ENCODE results near the gene TLL2. TPM values are rescaled to one million over a fixed set of nuclear protein-coding genes. Genes with fewer than 3 reads are reported as not detected.

Gene TLL2
- total and polyA plus RNA-seq, 10 donors: 0.23 to 0.75 (median 0.34) TPM

GRCh38 chr10:96374004-96374403 lies 139.7 kb downstream of the TLL2 start:
- 87 to 94% (median 93%) methylated on average over 5 of the region's 5 CpGs for WGBS, 5 donors
- intact Hi-C loops (cut with DNase I; ENCODE audit: low total_unique reads): no loop called here
- DNase-seq: no peak

GRCh38 chr10:96371356-96371755 lies 142.4 kb downstream of the TLL2 start:
- intact Hi-C loops (cut with DNase I; ENCODE audit: low total_unique reads): no loop called here
- no peak for DNase-seq
- 85 to 93% (median 90%) methylated on average over 11 of the region's 11 CpGs for WGBS, 5 donors

More at GRCh38 chr10:96374004-96374403, 139.7 kb downstream of the TLL2 start:
- H3K4me3 ChIP-seq: no peak overlapping the region
- no peak overlapping the region for H3K27ac ChIP-seq
- peaks cover 0 to 20% (median 12%) of the 10 kb centered on the region in 6 donors for H3K4me1 ChIP-seq
- H3K27me3 ChIP-seq (replicated peaks in 1 of 7): peaks cover 0 to 13% (median 0%) of the 10 kb centered on the region in 7 donors
- TF ChIP-seq POLR2A (IDR thresholded peaks at IDR 0.05) (no peak), CTCF (IDR thresholded peaks at IDR 0.05 in 8 of 11, conservative IDR thresholded peaks at IDR 0.05 in 3 of 11) (no peak), POLR2AphosphoS5 (IDR thresholded peaks at IDR 0.05) (no peak)
- H3K9me3 ChIP-seq: no peaks in the 10 kb centered on the region
- H3K36me3 ChIP-seq: no peaks in the 10 kb centered on the region

DNA sequence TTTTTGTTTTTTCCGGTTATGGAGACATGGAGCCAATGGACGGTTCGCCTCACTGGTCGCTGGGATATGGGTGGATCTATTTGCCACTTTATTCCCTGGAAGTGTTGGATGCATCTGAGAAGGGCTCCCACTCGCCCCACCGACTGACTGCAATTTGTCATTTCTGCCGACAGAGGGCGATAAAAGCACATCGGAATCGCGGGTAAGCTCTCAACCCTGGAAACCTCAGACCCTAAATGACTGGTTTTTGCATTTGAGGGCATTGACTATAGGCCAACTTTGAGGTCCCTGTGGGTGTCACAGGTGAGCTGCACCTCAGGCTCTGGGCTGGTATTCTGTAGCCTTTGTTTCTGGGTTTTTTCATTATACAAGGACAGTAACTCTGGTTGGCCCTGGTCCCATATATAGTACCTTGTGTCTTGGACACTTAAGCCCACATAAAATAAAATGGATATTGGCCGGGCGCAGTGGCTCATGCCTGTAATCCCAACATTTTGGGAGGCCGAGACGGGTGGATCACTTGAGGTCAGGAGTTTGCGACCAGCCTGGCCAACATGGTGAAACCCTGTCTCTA lies 143.1 kb downstream of the TLL2 start:
- no peaks in the 10 kb centered on the region for H3K36me3 ChIP-seq
- DNase-seq: no peak
- TF ChIP-seq CTCF (IDR thresholded peaks at IDR 0.05 in 8 of 11, conservative IDR thresholded peaks at IDR 0.05 in 3 of 11): peak; percentile 41 to 91 (median 83)
- no peak for TF ChIP-seq POLR2AphosphoS5 (IDR thresholded peaks at IDR 0.05)
- no peak overlapping the region for H3K4me3 ChIP-seq
- WGBS, 5 donors: 34 to 40% (median 36%) methylated on average over 12 to 16 of the region's 16 CpGs
- peaks cover 0 to 19% (median 12%) of the 10 kb centered on the region in 6 donors for H3K4me1 ChIP-seq
- intact Hi-C loops (cut with DNase I; ENCODE audit: low total_unique reads): no loop called here
- H3K9me3 ChIP-seq: no peaks in the 10 kb centered on the region
- H3K27me3 ChIP-seq (replicated peaks in 1 of 7): peaks cover 0 to 13% (median 0%) of the 10 kb centered on the region in 7 donors
- H3K27ac ChIP-seq: no peak overlapping the region

More at GRCh38 chr10:96371356-96371755, 142.4 kb downstream of the TLL2 start:
- Histone ChIP-seq H3K27ac (no peak overlapping the region), H3K36me3 (no peaks in the 10 kb centered on the region), H3K4me1 (peaks cover 0 to 20% (median 12%) of the 10 kb centered on the region in 6 donors), H3K27me3 (replicated peaks in 1 of 7) (peaks cover 0 to 13% (median 0%) of the 10 kb centered on the region in 7 donors), H3K4me3 (no peak overlapping the region), H3K9me3 (no peaks in the 10 kb centered on the region)
- TF ChIP-seq CTCF (IDR thresholded peaks at IDR 0.05 in 8 of 11, conservative IDR thresholded peaks at IDR 0.05 in 3 of 11) (no peak), POLR2AphosphoS5 (IDR thresholded peaks at IDR 0.05) (no peak), POLR2A (IDR thresholded peaks at IDR 0.05) (no peak)

DNA sequence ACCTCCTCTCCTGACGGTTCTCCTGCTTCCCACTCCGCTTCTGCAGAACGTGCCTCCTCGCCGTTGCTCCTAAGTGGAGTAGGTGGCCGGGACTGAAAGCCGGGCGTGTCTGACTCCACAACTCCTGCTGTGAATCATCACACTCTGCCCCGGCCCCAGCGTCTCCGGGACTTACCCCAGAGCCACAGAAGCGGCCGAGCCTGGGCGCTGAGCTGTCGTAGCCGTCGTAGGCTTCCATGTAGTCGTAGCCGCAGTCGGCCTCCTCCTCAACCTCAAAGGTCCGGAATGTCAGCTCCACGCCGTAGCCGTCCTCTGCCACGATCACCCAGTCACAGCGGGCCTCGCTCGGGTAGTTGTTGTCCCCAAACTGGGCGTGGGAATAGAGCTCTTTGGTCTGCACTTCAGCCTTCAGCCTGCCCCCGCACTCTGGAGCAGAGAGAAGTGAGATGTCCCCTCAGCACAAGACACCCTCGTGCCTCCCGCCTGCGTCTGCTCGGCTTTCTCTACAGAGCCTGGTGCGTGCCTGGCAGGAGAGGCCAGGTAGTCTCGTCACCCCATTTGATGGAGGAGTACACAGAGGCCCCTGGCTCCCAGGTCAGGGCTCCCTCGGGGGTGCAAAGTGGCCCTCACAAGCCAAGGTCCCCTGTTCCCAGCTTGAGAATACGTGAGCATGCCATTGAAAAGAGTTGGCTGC lies 143.7 kb downstream of the TLL2 start:
- Histone ChIP-seq H3K9me3 (no peaks in the 10 kb centered on the region), H3K4me1 (peaks cover 0 to 13% (median 6%) of the 10 kb centered on the region in 6 donors), H3K27me3 (replicated peaks in 1 of 7) (peaks cover 0 to 7% (median 0%) of the 10 kb centered on the region in 7 donors), H3K36me3 (no peaks in the 10 kb centered on the region), H3K4me3 (no peak overlapping the region), H3K27ac (no peak overlapping the region)
- no peak for DNase-seq
- TF ChIP-seq POLR2A (IDR thresholded peaks at IDR 0.05) (no peak), POLR2AphosphoS5 (IDR thresholded peaks at IDR 0.05) (no peak), CTCF (IDR thresholded peaks at IDR 0.05 in 8 of 11, conservative IDR thresholded peaks at IDR 0.05 in 3 of 11) (no peak)
- 82 to 90% (median 84%) methylated on average over 26 to 38 of the region's 38 CpGs for WGBS, 5 donors
- intact Hi-C loops (cut with DNase I; ENCODE audit: low total_unique reads): no loop called here

All from spleen (tissue), 11 donors.